HCT116 (cell line): Measurements from ENCODE around the gene MED16.
A peak's percentile ranks its signal among the peaks of the same experiment; 100 is the strongest.

ENCODE experiments used
- JUND ChIP-seq: IDR thresholded peaks from 2 replicates; pipeline ENCODE4 v1.6.1; 2012
- TF ChIP-seq, protein P1 (sequence below), 3 experiments: fragments of 200-600 bp in 1 of 3; sonication (generic) in 1 of 3; IDR thresholded peaks in 2 of 3; conservative IDR thresholded peaks in 1 of 3; 2 replicates each; pipeline ENCODE4 v1.5.1; 2012 to 2017; ENCODE audit warnings: low read depth in 2 of 3, low read length in 2 of 3, antibody characterized with exemption in 1 of 3, borderline replicate concordance in 1 of 3, control low read depth in 1 of 3, mild to moderate bottlenecking in 1 of 3, mixed read lengths in 1 of 3, mixed run types in 1 of 3, moderate library complexity in 1 of 3; ENCODE audit not compliant: insufficient read depth in 1 of 3

DNA sequence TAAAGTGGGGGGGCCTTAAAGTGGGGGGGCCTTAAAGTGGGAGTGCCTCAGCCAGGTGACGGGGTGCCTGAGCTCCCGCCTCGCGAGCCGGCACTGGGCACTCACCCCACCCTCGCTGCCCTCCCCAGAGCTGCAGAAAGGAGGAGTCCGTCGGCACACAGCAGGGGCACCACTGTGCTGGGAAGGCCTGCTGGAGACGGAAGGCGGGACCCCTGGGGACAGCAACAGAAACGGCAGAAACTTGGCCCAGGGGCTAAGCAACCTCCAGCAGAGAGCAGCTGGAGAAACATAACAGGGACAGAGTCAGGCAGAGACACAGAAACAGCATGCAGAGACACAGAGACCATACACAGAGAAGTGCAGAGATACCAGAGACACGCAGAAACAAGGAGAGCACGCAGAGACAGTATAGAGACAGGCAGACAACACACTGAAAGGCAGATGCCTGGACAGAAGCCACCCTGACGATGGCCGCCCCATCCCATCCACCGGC lies 25.6 kb downstream of the MED16 start:
- TF ChIP-seq, protein P1, sequence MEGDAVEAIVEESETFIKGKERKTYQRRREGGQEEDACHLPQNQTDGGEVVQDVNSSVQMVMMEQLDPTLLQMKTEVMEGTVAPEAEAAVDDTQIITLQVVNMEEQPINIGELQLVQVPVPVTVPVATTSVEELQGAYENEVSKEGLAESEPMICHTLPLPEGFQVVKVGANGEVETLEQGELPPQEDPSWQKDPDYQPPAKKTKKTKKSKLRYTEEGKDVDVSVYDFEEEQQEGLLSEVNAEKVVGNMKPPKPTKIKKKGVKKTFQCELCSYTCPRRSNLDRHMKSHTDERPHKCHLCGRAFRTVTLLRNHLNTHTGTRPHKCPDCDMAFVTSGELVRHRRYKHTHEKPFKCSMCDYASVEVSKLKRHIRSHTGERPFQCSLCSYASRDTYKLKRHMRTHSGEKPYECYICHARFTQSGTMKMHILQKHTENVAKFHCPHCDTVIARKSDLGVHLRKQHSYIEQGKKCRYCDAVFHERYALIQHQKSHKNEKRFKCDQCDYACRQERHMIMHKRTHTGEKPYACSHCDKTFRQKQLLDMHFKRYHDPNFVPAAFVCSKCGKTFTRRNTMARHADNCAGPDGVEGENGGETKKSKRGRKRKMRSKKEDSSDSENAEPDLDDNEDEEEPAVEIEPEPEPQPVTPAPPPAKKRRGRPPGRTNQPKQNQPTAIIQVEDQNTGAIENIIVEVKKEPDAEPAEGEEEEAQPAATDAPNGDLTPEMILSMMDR (IDR thresholded peaks at IDR 0.05 in 2 of 3, conservative IDR thresholded peaks at IDR 0.05 in 1 of 3; ENCODE audit: borderline replicate concordance in 1 of 3, insufficient read depth in 1 of 3, low read depth in 2 of 3, low read length in 2 of 3), result no peak
- TF ChIP-seq JUND, result peak; percentile 29
